Kidney (tissue), 14 donors: Measurements from ENCODE around the gene ZBTB43. TPM values are rescaled to one million over a fixed set of nuclear protein-coding genes. Genes with fewer than 3 reads are reported as not detected.

Experiments used
- DNase-seq, 5 donors: peaks; one replicate each; pipeline ENCODE4 v3.0.0-alpha.2; 2013 to 2020
- FAIRE-seq: peaks from 2 replicates; lab custom pipeline; 2012; peaks lifted over from hg19 to GRCh38; lab: Jason Lieb, UNC
- H3K27ac ChIP-seq, 2 donors: one replicate each; pipeline ENCODE4 v1.7.0; 2013; ENCODE audit warnings: low read depth in 2 of 2, low read length in 2 of 2, inconsistent platforms in 1 of 2
- H3K27me3 ChIP-seq: one replicate; pipeline ENCODE4 v1.7.1; 2013; ENCODE audit warnings: low read length, inconsistent platforms; ENCODE audit not compliant: control insufficient read depth, insufficient read depth
- H3K36me3 ChIP-seq, 3 donors: one replicate each; pipeline versions ENCODE4 v1.7.0 to v1.7.1; 2013; ENCODE audit warnings: low read length in 3 of 3, control low read depth in 1 of 3, inconsistent platforms in 1 of 3; ENCODE audit not compliant: insufficient read depth in 3 of 3, control insufficient read depth in 2 of 3
- H3K4me1 ChIP-seq, 3 donors: one replicate each; pipeline versions ENCODE4 v1.7.0 to v1.7.1; 2013; ENCODE audit warnings: low read length in 3 of 3, inconsistent platforms in 1 of 3, low read depth in 1 of 3; ENCODE audit not compliant: control insufficient read depth in 2 of 3, insufficient read depth in 2 of 3
- H3K4me3 ChIP-seq, 3 donors: one replicate each; pipeline versions ENCODE4 v1.7.0 to v1.8.1; 2013; ENCODE audit warnings: low read length in 3 of 3, control low read depth in 1 of 3, inconsistent platforms in 1 of 3
- H3K9ac ChIP-seq, 3 donors: one replicate each; pipeline versions ENCODE4 v1.7.0 to v1.7.1; 2013; ENCODE audit warnings: low read length in 3 of 3, control low read depth in 1 of 3, inconsistent platforms in 1 of 3
- H3K9me3 ChIP-seq, 3 donors: one replicate each; pipeline versions ENCODE4 v1.7.0 to v1.7.1; 2013; ENCODE audit warnings: low read length in 3 of 3, control low read depth in 1 of 3, inconsistent platforms in 1 of 3; ENCODE audit not compliant: control insufficient read depth in 2 of 3, insufficient read depth in 1 of 3
- CTCF ChIP-seq: IDR thresholded peaks from 3 replicates; pipeline ENCODE4 v1.5.1; 2012; ENCODE audit warnings: mild to moderate bottlenecking, moderate library complexity, borderline replicate concordance; ENCODE audit not compliant: insufficient read depth; ENCODE audit errors: extremely low read depth
- intact Hi-C: fragments of 100-400 bp; cut with DNase I; formaldehyde crosslinking; loops from one replicate; pipeline ENCODE4 v1.11.1; 2022
- polyA plus RNA-seq: library from polyadenylated mRNA; stranded (reverse); fragments of 350-450 nt; fragmentation: Illumina TruSeq; extraction: RNeasy Lipid Tissue Mini Kit (QIAGEN cat#74804); gene quantifications from one replicate; pipeline ENCODE4 v1.2.3, GENCODE V29; 2014; ENCODE audit warnings: low read depth, low replicate concordance; ENCODE audit not compliant: insufficient read depth
- total RNA-seq: library from RNA; stranded (reverse); fragmentation: NEBNext Ultra II Directional; extraction: Animal tissue kit (Norgen Biotek cat#: 25700); gene quantifications from one replicate; pipeline ENCODE4 v1.2.1, GENCODE V29; 2021
- donor health status: control.
- donor health status: control.
- donor health status: control.
- donor health status: control.
- donor health status: control.
- donor health status: DM: yes; HTN: yes; CAD: no.
- donor health status: Normal renal cell carcinoma (clear cell type).

The ZBTB43 gene
- total and polyA plus RNA-seq, 2 donors from 2014 or later, result 6.6 to 18.8 TPM

- no peak for FAIRE-seq
- no peak overlapping the region for H3K9ac ChIP-seq
These were observed 69.9 kb downstream of the ZBTB43 start for GRCh38 chr9:126874546-126875314.

GRCh38 chr9:126875756-126876510 lies 71.1 kb downstream of the ZBTB43 start:
- no peak for TF ChIP-seq CTCF
- no peak overlapping the region for H3K4me3 ChIP-seq
- H3K4me1 ChIP-seq, result peaks cover 0 to 3% (median 0%) of the 10 kb centered on the region in 3 donors
- intact Hi-C loops, result no loop called here
- H3K27me3 ChIP-seq, result no peaks in the 10 kb centered on the region
- no peak overlapping the region for H3K9ac ChIP-seq
- H3K9me3 ChIP-seq, result no peaks in the 10 kb centered on the region
- no peak for DNase-seq
- peaks cover 5 to 11% (median 6%) of the 10 kb centered on the region in 3 donors for H3K36me3 ChIP-seq
- H3K27ac ChIP-seq, result no peak overlapping the region
- no peak for FAIRE-seq

More at GRCh38 chr9:126874546-126875314, 69.9 kb downstream of the ZBTB43 start:
- H3K27me3 ChIP-seq, result no peaks in the 10 kb centered on the region
- no peak overlapping the region for H3K27ac ChIP-seq
- H3K4me1 ChIP-seq, result peaks cover 0 to 3% (median 0%) of the 10 kb centered on the region in 3 donors
- H3K36me3 ChIP-seq, result peaks cover 0 to 3% (median under 1%) of the 10 kb centered on the region in 3 donors
- no peak for TF ChIP-seq CTCF
- no peaks in the 10 kb centered on the region for H3K9me3 ChIP-seq
- no peak for DNase-seq
- H3K4me3 ChIP-seq, result no peak overlapping the region
- intact Hi-C loops, result no loop called here

- intact Hi-C loops, result no loop called here
- no peak for TF ChIP-seq CTCF
- Histone ChIP-seq H3K4me1 (peaks cover 0 to 3% (median 0%) of the 10 kb centered on the region in 3 donors), H3K4me3 (no peak overlapping the region), H3K36me3 (peaks cover 5 to 12% (median 8%) of the 10 kb centered on the region in 3 donors), H3K9ac (no peak overlapping the region), H3K9me3 (no peaks in the 10 kb centered on the region), H3K27ac (no peak overlapping the region), H3K27me3 (no peaks in the 10 kb centered on the region)
- DNase-seq, result no peak
- no peak for FAIRE-seq
These were observed 71.7 kb downstream of the ZBTB43 start for GRCh38 chr9:126876531-126876930.
